Endothelial cell of umbilical vein (primary cell): Measurements from ENCODE around the gene AGBL4. TPM values are rescaled to one million over a fixed set of nuclear protein-coding genes. Genes with fewer than 3 reads are reported as not detected.

Experiments used
- BruUV-seq: library from RNA; stranded (reverse); fragments of 400-500 nt; replicated peaks from 2 replicates; lab custom pipeline; 2021; lab: Mats Ljungman, UMichigan
- CTCF ChIA-PET: fragments of 300-600, 350-600 bp; sonication (Branson Sonifier 250); formaldehyde crosslinking; loops from one replicate; lab custom pipeline; 2021; ENCODE audit warnings: antibody characterized with exemption, inconsistent platforms; lab: Charles Lee
- POLR2A ChIA-PET: fragments of 300-600, 350-600 bp; sonication (Branson Sonifier 250); formaldehyde crosslinking; loops from one replicate; lab custom pipeline; 2021; ENCODE audit warnings: antibody characterized with exemption, inconsistent platforms; lab: Charles Lee
- DNase-seq: peaks from one replicate; pipeline ENCODE4 v3.0.0-alpha.2; 2011; ENCODE audit warnings: low read depth, low spot score
- FAIRE-seq: peaks from 2 replicates; lab custom pipeline; 2011; peaks lifted over from hg19 to GRCh38; lab: Jason Lieb, UNC
- H2AFZ ChIP-seq: 2 replicates; pipeline ENCODE4 v1.6.0; 2012; ENCODE audit warnings: low read depth, low read length, control low read depth, inconsistent platforms
- H3K27ac ChIP-seq: 2 replicates; pipeline ENCODE4 v1.5.1; 2011; ENCODE audit warnings: low read depth, mild to moderate bottlenecking, control low read depth, low read length, moderate library complexity; ENCODE audit not compliant: insufficient read depth
- H3K27me3 ChIP-seq, 2 experiments: 2 replicates each; pipeline versions ENCODE4 v1.6.0 to v1.6.1; 2011; ENCODE audit warnings: low read length in 2 of 2, mixed read lengths in 1 of 2; ENCODE audit not compliant: control insufficient read depth in 2 of 2, insufficient read depth in 2 of 2
- H3K36me3 ChIP-seq, 2 experiments: 2 replicates in 1 of 2; 3 replicates in 1 of 2; pipeline ENCODE4 v1.5.1; 2011; ENCODE audit warnings: low read length in 2 of 2, mild to moderate bottlenecking in 1 of 2, moderate library complexity in 1 of 2; ENCODE audit not compliant: control insufficient read depth in 2 of 2, insufficient read depth in 2 of 2; ENCODE audit errors: extremely low read depth in 1 of 2
- H3K4me1 ChIP-seq: 3 replicates; pipeline ENCODE4 v1.5.1; 2011; ENCODE audit warnings: mild to moderate bottlenecking, low read length; ENCODE audit not compliant: control insufficient read depth, insufficient read depth; ENCODE audit errors: extremely low read depth
- H3K4me2 ChIP-seq: 2 replicates; pipeline ENCODE4 v1.6.1; 2011; ENCODE audit warnings: low read length, control low read depth, mixed read lengths; ENCODE audit not compliant: insufficient read depth
- H3K4me3 ChIP-seq, 3 experiments: fragments of 200-600 bp in 1 of 3; sonication (generic), shearing (Covaris generic) in 1 of 3; replicated peaks in 1 of 3; 2 replicates each; pipeline ENCODE4 v1.5.1; 2011 to 2016; ENCODE audit warnings: control low read depth in 3 of 3, low read length in 3 of 3, mild to moderate bottlenecking in 2 of 3, inconsistent platforms in 1 of 3, low read depth in 1 of 3, moderate library complexity in 1 of 3; ENCODE audit not compliant: insufficient read depth in 1 of 3
- H3K79me2 ChIP-seq: 2 replicates; pipeline ENCODE4 v1.6.0; 2012; ENCODE audit warnings: low read length, inconsistent platforms; ENCODE audit not compliant: control insufficient read depth, insufficient read depth
- H3K9ac ChIP-seq: replicated peaks from 2 replicates; pipeline ENCODE3; 2011; ENCODE audit warnings: low read length, control low read depth; ENCODE audit not compliant: insufficient read depth; ENCODE audit errors: extremely low read depth
- H3K9me1 ChIP-seq: replicated peaks from 3 replicates; pipeline ENCODE4 v1.6.0; 2011; ENCODE audit warnings: mild to moderate bottlenecking, low read length; ENCODE audit not compliant: control insufficient read depth, insufficient read depth; ENCODE audit errors: extremely low read depth
- H3K9me3 ChIP-seq: replicated peaks from 2 replicates; pipeline ENCODE4 v1.5.1; 2012; ENCODE audit warnings: low read length, inconsistent platforms; ENCODE audit not compliant: control insufficient read depth, insufficient read depth
- H4K20me1 ChIP-seq: replicated peaks from 2 replicates; pipeline ENCODE3; 2011; ENCODE audit warnings: mild to moderate bottlenecking, low read length; ENCODE audit not compliant: control insufficient read depth, insufficient read depth; ENCODE audit errors: extremely low read depth
- EZH2 ChIP-seq: IDR thresholded peaks from 2 replicates; pipeline ENCODE4 v1.6.1; 2012; ENCODE audit warnings: borderline replicate concordance, low read depth, mild to moderate bottlenecking, moderate library complexity, low read length, inconsistent platforms; ENCODE audit not compliant: severe bottlenecking
- FOS ChIP-seq: IDR thresholded peaks from 2 replicates; pipeline ENCODE4 v1.6.1; 2011; ENCODE audit warnings: mild to moderate bottlenecking, low read length, moderate library complexity, borderline replicate concordance; ENCODE audit not compliant: insufficient read depth
- GATA2 ChIP-seq: IDR thresholded peaks from 2 replicates; pipeline ENCODE4 v1.7.0; 2011; ENCODE audit warnings: low read depth, mild to moderate bottlenecking, moderate library complexity, mixed read lengths, low read length; ENCODE audit not compliant: insufficient read length, insufficient read depth
- JUN ChIP-seq: IDR thresholded peaks from 2 replicates; pipeline ENCODE4 v1.6.1; 2011; ENCODE audit warnings: borderline replicate concordance, low read depth; ENCODE audit not compliant: insufficient read length, insufficient read depth
- MYC ChIP-seq: IDR thresholded peaks from one replicate; pipeline ENCODE4 v1.6.1; 2011; ENCODE audit warnings: mild to moderate bottlenecking, low read depth, low read length
- POLR2A ChIP-seq: IDR thresholded peaks from 2 replicates; pipeline ENCODE4 v1.6.1; 2012; ENCODE audit warnings: low read depth, mild to moderate bottlenecking, control low read depth, low read length
- POLR2AphosphoS5 ChIP-seq: IDR thresholded peaks from 2 replicates; pipeline ENCODE4 v1.6.1; 2012; ENCODE audit warnings: low read depth, mild to moderate bottlenecking, control low read depth, low read length, moderate library complexity; ENCODE audit not compliant: insufficient read depth
- dilution Hi-C: fragments of 300-500 bp; cut with MboI; formaldehyde crosslinking; loops from one replicate; pipeline ENCODE4 v1.15.0; 2019; ENCODE audit warnings: low sequenced_read_pairs; ENCODE audit not compliant: extremely low pct_ligation_motif_present
- intact Hi-C: fragments of 100-400 bp; cut with micrococcal nuclease; formaldehyde crosslinking; loops from one replicate; pipeline ENCODE4 v1.10.0; 2022
- polyA plus RNA-seq, 4 experiments: library from polyadenylated mRNA; depleted of rRNA in 3 of 4; stranded (reverse) in 3 of 4; unstranded in 1 of 4; fragments of >200 nt; gene quantifications; 2 replicates each; pipeline versions ENCODE4 v1.2.1 to v1.2.3, GENCODE V29; 2011 to 2012; ENCODE audit warnings: missing spikeins in 1 of 4
- total RNA-seq: library from RNA; stranded (reverse); gene quantifications from 2 replicates; pipeline ENCODE4 v1.2.3, GENCODE V29; 2021
- TF ChIP-seq, protein P1 (sequence below), 2 donors: IDR thresholded peaks; 1 replicate in 1 of 2; 2 replicates in 1 of 2; pipeline ENCODE4 v1.5.1; 2011; ENCODE audit warnings: low read length in 2 of 2, mild to moderate bottlenecking in 2 of 2, moderate library complexity in 2 of 2, control low read depth in 1 of 2, inconsistent platforms in 1 of 2, low read depth in 1 of 2; ENCODE audit not compliant: insufficient read depth in 1 of 2; ENCODE audit errors: extremely low read depth in 1 of 2
- TF ChIP-seq, protein P2 (sequence below): IDR thresholded peaks from 2 replicates; pipeline ENCODE4 v1.6.1; 2011; ENCODE audit not compliant: insufficient read depth, insufficient read length

The AGBL4 gene
- total and polyA plus RNA-seq, 2 donors (not counting 3 experiments of a cell fraction or from before 2014, with no cell fraction given) = not detected

DNA sequence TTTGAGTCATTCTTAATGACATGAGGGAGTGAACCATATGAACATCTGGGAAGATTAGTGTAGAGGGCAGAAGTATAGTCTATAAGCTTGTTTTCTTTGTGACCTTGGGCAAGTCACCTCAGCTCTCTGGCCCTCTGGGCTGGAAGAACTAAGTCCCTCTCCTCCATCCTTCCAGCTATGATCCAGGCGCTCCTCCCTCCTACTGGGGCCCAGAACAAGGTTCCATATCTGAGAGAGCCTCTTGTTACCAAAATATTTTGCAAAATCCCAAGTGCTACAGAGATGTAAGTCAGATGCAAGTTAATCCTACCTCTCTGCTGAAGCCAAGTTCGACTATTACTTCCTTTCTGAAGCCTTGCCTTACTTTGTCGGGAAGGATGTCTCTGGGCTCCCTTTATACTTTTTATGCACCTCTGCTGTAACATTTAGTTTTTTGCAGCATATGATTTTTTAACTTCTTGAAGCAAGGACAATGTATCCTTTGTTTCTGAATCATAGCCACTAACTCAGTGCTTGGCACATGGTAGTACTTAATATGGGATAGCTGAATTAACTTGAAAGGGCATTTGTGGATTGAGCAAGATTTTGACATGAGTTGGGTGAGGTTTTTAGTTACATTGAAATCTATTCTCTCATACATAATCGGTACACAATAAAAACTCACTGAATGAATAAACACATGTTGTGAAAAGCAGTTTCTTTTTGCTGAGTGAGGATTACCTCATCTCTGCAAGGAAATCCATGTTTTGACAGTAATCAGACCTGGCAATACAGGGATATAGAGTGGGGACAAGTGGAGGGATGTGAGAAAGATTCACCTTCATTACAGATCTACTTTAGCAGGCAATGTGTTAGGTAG lies 1192.4 kb downstream of the AGBL4 start:
- Histone ChIP-seq H3K27ac (no peak overlapping the region), H3K79me2 (no peaks in the 10 kb centered on the region), H3K4me1 (no peaks in the 10 kb centered on the region), H3K4me3 (no peak overlapping the region), H3K9ac (no peak overlapping the region), H3K4me2 (no peak overlapping the region), H3K36me3 (no peaks in the 10 kb centered on the region), H4K20me1 (no peaks in the 10 kb centered on the region), H3K9me3 (no peaks in the 10 kb centered on the region), H3K27me3 (no peaks in the 10 kb centered on the region), H3K9me1 (no peaks in the 10 kb centered on the region), H2AFZ (no peak overlapping the region)
- FAIRE-seq (no peak), DNase-seq (no peak)
- ChIA-PET POLR2A (no interaction called here), CTCF (no interaction called here)
- intact Hi-C loops = no loop called here
- dilution Hi-C loops = no loop called here
- BruUV-seq = no TSS peak
- TF ChIP-seq, protein P1, sequence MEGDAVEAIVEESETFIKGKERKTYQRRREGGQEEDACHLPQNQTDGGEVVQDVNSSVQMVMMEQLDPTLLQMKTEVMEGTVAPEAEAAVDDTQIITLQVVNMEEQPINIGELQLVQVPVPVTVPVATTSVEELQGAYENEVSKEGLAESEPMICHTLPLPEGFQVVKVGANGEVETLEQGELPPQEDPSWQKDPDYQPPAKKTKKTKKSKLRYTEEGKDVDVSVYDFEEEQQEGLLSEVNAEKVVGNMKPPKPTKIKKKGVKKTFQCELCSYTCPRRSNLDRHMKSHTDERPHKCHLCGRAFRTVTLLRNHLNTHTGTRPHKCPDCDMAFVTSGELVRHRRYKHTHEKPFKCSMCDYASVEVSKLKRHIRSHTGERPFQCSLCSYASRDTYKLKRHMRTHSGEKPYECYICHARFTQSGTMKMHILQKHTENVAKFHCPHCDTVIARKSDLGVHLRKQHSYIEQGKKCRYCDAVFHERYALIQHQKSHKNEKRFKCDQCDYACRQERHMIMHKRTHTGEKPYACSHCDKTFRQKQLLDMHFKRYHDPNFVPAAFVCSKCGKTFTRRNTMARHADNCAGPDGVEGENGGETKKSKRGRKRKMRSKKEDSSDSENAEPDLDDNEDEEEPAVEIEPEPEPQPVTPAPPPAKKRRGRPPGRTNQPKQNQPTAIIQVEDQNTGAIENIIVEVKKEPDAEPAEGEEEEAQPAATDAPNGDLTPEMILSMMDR (IDR thresholded peaks at IDR 0.05; ENCODE audit: extremely low read depth in 1 of 2, insufficient read depth in 1 of 2, low read depth in 1 of 2, low read length in 2 of 2) = no peak
- TF ChIP-seq POLR2AphosphoS5 (no peak), FOS (no peak)

DNA sequence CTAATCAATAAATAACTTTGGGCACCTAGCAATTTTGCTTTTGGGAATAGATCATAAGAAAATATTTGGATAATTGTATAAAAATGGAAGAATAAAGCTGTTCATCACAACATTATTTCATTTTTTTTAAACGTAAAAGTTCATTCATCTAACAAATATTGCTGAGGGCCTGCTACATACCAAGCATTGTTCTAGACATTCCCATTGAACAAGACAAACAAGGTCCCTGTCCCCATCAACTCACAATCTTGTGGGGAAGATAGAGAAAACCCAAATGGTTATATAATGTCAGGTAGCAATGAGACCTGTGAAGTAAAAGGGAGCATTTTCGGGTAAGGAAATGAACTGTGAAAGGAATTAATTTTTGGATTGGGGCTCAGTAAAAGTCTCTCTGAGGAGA lies 1193.0 kb downstream of the AGBL4 start:
- CTCF ChIA-PET = no interaction called here
- H3K27ac ChIP-seq = no peak overlapping the region

More for the DNA sequence above, 1193.0 kb downstream of the AGBL4 start:
- no peak overlapping the region for H3K4me2 ChIP-seq
- H3K79me2 ChIP-seq = no peaks in the 10 kb centered on the region
- H3K9me1 ChIP-seq = no peaks in the 10 kb centered on the region
- H3K36me3 ChIP-seq = no peaks in the 10 kb centered on the region
- POLR2A ChIA-PET = no interaction called here
- intact Hi-C loops (no loop called here), dilution Hi-C loops (no loop called here)
- no peak overlapping the region for H3K9ac ChIP-seq
- FAIRE-seq (no peak), DNase-seq (no peak)
- H2AFZ ChIP-seq = no peak overlapping the region
- H3K27me3 ChIP-seq = no peaks in the 10 kb centered on the region
- no peaks in the 10 kb centered on the region for H3K9me3 ChIP-seq
- BruUV-seq = no TSS peak
- H3K4me3 ChIP-seq = no peak overlapping the region
- H3K4me1 ChIP-seq = no peaks in the 10 kb centered on the region
- no peaks in the 10 kb centered on the region for H4K20me1 ChIP-seq
- TF ChIP-seq FOS (no peak), POLR2A (no peak), EZH2 (no peak), JUN (no peak), MYC (no peak), GATA2 (no peak), POLR2AphosphoS5 (no peak)
- TF ChIP-seq, protein P2, sequence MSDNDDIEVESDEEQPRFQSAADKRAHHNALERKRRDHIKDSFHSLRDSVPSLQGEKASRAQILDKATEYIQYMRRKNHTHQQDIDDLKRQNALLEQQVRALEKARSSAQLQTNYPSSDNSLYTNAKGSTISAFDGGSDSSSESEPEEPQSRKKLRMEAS = no peak
- TF ChIP-seq, protein P1 (IDR thresholded peaks at IDR 0.05; ENCODE audit: extremely low read depth in 1 of 2, insufficient read depth in 1 of 2, low read depth in 1 of 2, low read length in 2 of 2) = no peak
